Adrenal gland (tissue), 12 donors: ENCODE results near the gene CA9. TPM values are rescaled to one million over a fixed set of nuclear protein-coding genes. Genes with fewer than 3 reads are reported as not detected.

Source experiments
- DNase-seq, 7 donors: peaks; one replicate each; pipeline ENCODE4 v3.0.0-alpha.2; 2019 to 2020
- H3K27ac ChIP-seq, 5 donors: fragments of 200-600 bp; sonication (generic) in 4 of 5; 1 replicate in 3 of 5; 2 replicates in 2 of 5; pipeline versions ENCODE4 v1.5.1 to v1.8.0; 2016 to 2020; ENCODE audit warnings: mild to moderate bottlenecking in 1 of 5
- H3K27me3 ChIP-seq: fragments of 200-600 bp; 2 replicates; pipeline ENCODE4 v1.8.0; 2021
- H3K36me3 ChIP-seq, 2 donors: fragments of 200-600 bp; replicated peaks in 1 of 2; 1 replicate in 1 of 2; 2 replicates in 1 of 2; pipeline versions ENCODE4 v1.5.1 to v1.8.0; 2018 to 2022
- H3K4me1 ChIP-seq, 2 donors: fragments of 200-600 bp; replicated peaks in 1 of 2; 1 replicate in 1 of 2; 2 replicates in 1 of 2; pipeline versions ENCODE4 v1.5.1 to v1.8.0; 2018 to 2021
- H3K4me3 ChIP-seq, 4 donors: fragments of 200-600 bp; sonication (generic) in 3 of 4; one replicate each; pipeline ENCODE4 v1.5.1; 2016 to 2018
- H3K9me3 ChIP-seq, 3 donors: fragments of 200-600 bp; sonication (generic) in 1 of 3; replicated peaks in 1 of 3; 1 replicate in 2 of 3; 2 replicates in 1 of 3; pipeline versions ENCODE4 v1.5.1 to v1.8.0; 2016 to 2021
- CTCF ChIP-seq, 6 experiments: fragments of 450-650 bp in 4 of 6; fragments of 200-600 bp in 2 of 6; sonication (generic) in 1 of 6; IDR thresholded peaks; 1 replicate in 5 of 6; 2 replicates in 1 of 6; pipeline versions ENCODE4 v1.5.1 to v1.8.0; 2016 to 2021; ENCODE audit warnings: antibody characterized with exemption in 6 of 6, mild to moderate bottlenecking in 2 of 6, moderate library complexity in 1 of 6
- POLR2A ChIP-seq, 2 donors: fragments of 450-650 bp; IDR thresholded peaks; one replicate each; pipeline ENCODE4 v1.6.1; 2017; ENCODE audit warnings: antibody characterized with exemption in 2 of 2, mild to moderate bottlenecking in 2 of 2, moderate library complexity in 1 of 2
- WGBS, 4 donors: extraction: QIAGEN DNeasy Blood & Tissue Kit in 2 of 4; methylation state at CpG; one replicate each; pipeline versions ENCODE4 v1.1.5 to v1.1.7; 2013 to 2017; 5-methylcytosine and 5-hydroxymethylcytosine counted together
- intact Hi-C, 2 donors: fragments of 100-400 bp; cut with DNase I; formaldehyde crosslinking; loops; one replicate each; pipeline versions ENCODE4 v1.14.1 to v1.15.0; 2022 to 2023
- polyA plus RNA-seq, 3 donors: library from polyadenylated mRNA; stranded (reverse); fragments of 200-250 nt in 2 of 3; fragments of 350-450 nt in 1 of 3; fragmentation: Illumina TruSeq in 1 of 3; extraction: RNeasy Lipid Tissue Mini Kit (QIAGEN cat#74804) in 1 of 3; gene quantifications; one replicate each; pipeline ENCODE4 v1.2.3, GENCODE V29; 2013 to 2014
- total RNA-seq, 9 donors: library from RNA; depleted of rRNA in 4 of 9; stranded (reverse); fragments of >200 nt in 4 of 9; fragments of 120-200 nt in 1 of 9; fragmentation: NEBNext Ultra II Directional in 1 of 9; extraction: Animal tissue kit (Norgen Biotek cat#: 25700) in 1 of 9; gene quantifications; one replicate each; pipeline versions ENCODE4 v1.1.0 to v1.2.4, GENCODE V29; 2013 to 2023
- donor health status: healthy with polysubstance abuse.
- donor health status: Bipolar disorder and iron deficiency.
- donor health status: DM: yes; HTN: yes; CAD: no.
- donor health status: DM: no; HTN: no; CAD: no.
- donor health status: DM: no; HTN: no; CAD: no.
- donor health status: DM: yes; HTN: yes; CAD: no.

CA9 gene
- total and polyA plus RNA-seq, 12 donors, result 0.28 to 13.7 (median 1.4) TPM

GRCh38 chr9:35700031-35700430, 26.3 kb downstream of the CA9 start:
- Histone ChIP-seq H3K36me3 (peaks cover 0 to 92% of the 10 kb centered on the region in 2 donors), H3K4me3 (no peak overlapping the region), H3K4me1 (peaks cover 19 to 39% of the 10 kb centered on the region in 2 donors), H3K27me3 (no peaks in the 10 kb centered on the region), H3K27ac (peak overlapping the region in 4 of 5 donors; percentile 30 to 80 (median 62)), H3K9me3 (no peaks in the 10 kb centered on the region)
- no peak for TF ChIP-seq CTCF (IDR thresholded peaks at IDR 0.05)
- peak in 1 of 2 donors; percentile 23 for TF ChIP-seq POLR2A (IDR thresholded peaks at IDR 0.05)
- DNase-seq, result peak; percentile 77 to 93 (median 87)
- intact Hi-C loops, result no loop called here
- 37 to 54% (median 44%) methylated on average over 9 to 11 of the region's 11 CpGs for WGBS, 4 donors

- peaks cover 19 to 30% of the 10 kb centered on the region in 2 donors for H3K4me1 ChIP-seq
- no peak for TF ChIP-seq CTCF (IDR thresholded peaks at IDR 0.05)
- TF ChIP-seq POLR2A (IDR thresholded peaks at IDR 0.05), result no peak
- no peaks in the 10 kb centered on the region for H3K9me3 ChIP-seq
- intact Hi-C loops, result no loop called here
- no peaks in the 10 kb centered on the region for H3K27me3 ChIP-seq
- peaks cover 0 to 100% of the 10 kb centered on the region in 2 donors for H3K36me3 ChIP-seq
- H3K4me3 ChIP-seq, result no peak overlapping the region
- peak in 2 of 7 donors; percentile 37 to 49 for DNase-seq
- H3K27ac ChIP-seq, result peak overlapping the region in 2 of 5 donors; percentile 76 to 80
These were observed 27.2 kb downstream of the CA9 start for GRCh38 chr9:35700942-35701341.

DNA sequence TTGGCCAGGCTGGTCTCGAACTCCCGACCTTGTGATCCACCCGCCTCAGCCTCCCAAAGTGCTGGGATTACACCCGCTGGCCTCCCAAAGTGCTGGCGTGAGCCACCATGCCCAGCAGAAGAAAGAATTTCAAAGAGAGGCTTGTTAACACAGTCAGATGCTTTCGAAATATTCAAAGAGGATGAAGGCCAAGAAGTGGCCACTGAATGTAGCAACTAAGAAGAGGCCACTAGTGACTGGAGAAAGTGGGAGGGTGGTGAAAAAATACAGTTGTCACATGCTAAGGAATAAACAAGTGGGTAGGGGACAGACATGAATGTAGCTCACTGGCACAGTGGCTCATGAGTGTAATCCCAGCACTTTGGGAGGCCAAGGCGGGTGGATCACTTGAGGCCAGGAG, 29.0 kb downstream of the CA9 start:
- H3K27me3 ChIP-seq, result no peaks in the 10 kb centered on the region
- peak in 1 of 7 donors; percentile 1 for DNase-seq
- WGBS, 4 donors, result 96 to 98% (median 98%) methylated on average over 7 of the region's 7 CpGs
- no peak overlapping the region for H3K4me3 ChIP-seq
- H3K4me1 ChIP-seq, result peaks cover 19 to 30% of the 10 kb centered on the region in 2 donors
- no peak overlapping the region for H3K27ac ChIP-seq
- intact Hi-C loops, result no loop called here
- no peaks in the 10 kb centered on the region for H3K9me3 ChIP-seq
- H3K36me3 ChIP-seq, result peaks cover 0 to 100% of the 10 kb centered on the region in 2 donors
- no peak for TF ChIP-seq CTCF (IDR thresholded peaks at IDR 0.05)
- no peak for TF ChIP-seq POLR2A (IDR thresholded peaks at IDR 0.05)

- no peak overlapping the region for H3K27ac ChIP-seq
- peaks cover 0 to 100% of the 10 kb centered on the region in 2 donors for H3K36me3 ChIP-seq
- H3K4me1 ChIP-seq, result peaks cover 12 to 21% of the 10 kb centered on the region in 2 donors
- no peak overlapping the region for H3K4me3 ChIP-seq
- DNase-seq, result no peak
- TF ChIP-seq POLR2A (IDR thresholded peaks at IDR 0.05), result no peak
- no peak for TF ChIP-seq CTCF (IDR thresholded peaks at IDR 0.05)
- WGBS, 4 donors, result 91 to 93% (median 92%) methylated on average over 17 to 26 of the region's 26 CpGs
- no peaks in the 10 kb centered on the region for H3K9me3 ChIP-seq
- no peaks in the 10 kb centered on the region for H3K27me3 ChIP-seq
- intact Hi-C loops, result no loop called here
These were observed 30.4 kb downstream of the CA9 start for GRCh38 chr9:35703906-35704672.
